GOT3 (cell line): Measurements from ENCODE around the gene USP31.

Experiments used
- DNase-seq: peaks from one replicate; lab custom pipeline; 2025; ENCODE audit warnings: mixed read lengths; lab: John Stamatoyannopoulos, UW

Gene USP31

GRCh38 chr16:23016368-23016767 is 132.9 kb downstream of the USP31 start:
- DNase-seq: no peak

GRCh38 chr16:23015580-23015979 is 133.7 kb downstream of the USP31 start:
- no peak for DNase-seq

GRCh38 chr16:23014592-23014991 is 134.7 kb downstream of the USP31 start:
- DNase-seq: no peak
